Inferior parietal cortex (tissue), 1 donor: ENCODE data around the gene QSOX2.

Source experiments
- DNase-seq: peaks from one replicate; pipeline ENCODE4 v3.0.0-alpha.2; 2016; ENCODE audit errors: extremely low spot score

The QSOX2 gene

GRCh38 chr9:136252846-136253245 is 7.2 kb upstream of the QSOX2 start:
- no peak for DNase-seq

- DNase-seq = no peak
Observed at GRCh38 chr9:136252281-136252680, 6.7 kb upstream of the QSOX2 start.

- DNase-seq = no peak
Observed at GRCh38 chr9:136251264-136252115, 5.9 kb upstream of the QSOX2 start.

GRCh38 chr9:136250676-136251075 is 5.1 kb upstream of the QSOX2 start:
- DNase-seq = no peak

GRCh38 chr9:136249877-136250559 is 4.4 kb upstream of the QSOX2 start:
- DNase-seq = no peak

- no peak for DNase-seq
Observed at GRCh38 chr9:136248951-136249876, 3.6 kb upstream of the QSOX2 start.

GRCh38 chr9:136247947-136248637 is 2.5 kb upstream of the QSOX2 start:
- DNase-seq = no peak

- no peak for DNase-seq
Observed at GRCh38 chr9:136247551-136247916, 1.9 kb upstream of the QSOX2 start.

GRCh38 chr9:136246849-136247550 is 1.4 kb upstream of the QSOX2 start:
- DNase-seq = no peak

GRCh38 chr9:136244969-136245218 is 718 bp downstream of the QSOX2 start:
- DNase-seq = no peak

GRCh38 chr9:136244122-136244968 is 1.3 kb downstream of the QSOX2 start:
- DNase-seq = no peak

GRCh38 chr9:136243631-136244030 is 2.0 kb downstream of the QSOX2 start:
- DNase-seq = no peak

GRCh38 chr9:136242918-136243525 is 2.6 kb downstream of the QSOX2 start:
- no peak for DNase-seq

GRCh38 chr9:136242248-136242647 is 3.4 kb downstream of the QSOX2 start:
- DNase-seq = no peak

- DNase-seq = no peak
Observed at GRCh38 chr9:136241542-136241941, 4.1 kb downstream of the QSOX2 start.

- no peak for DNase-seq
Observed at GRCh38 chr9:136240941-136241340, 4.7 kb downstream of the QSOX2 start.

- no peak for DNase-seq
Observed at GRCh38 chr9:136239983-136240330, 5.7 kb downstream of the QSOX2 start.

- DNase-seq = no peak
Observed at GRCh38 chr9:136239135-136239982, 6.3 kb downstream of the QSOX2 start.

GRCh38 chr9:136238342-136238732 is 7.3 kb downstream of the QSOX2 start:
- no peak for DNase-seq
